HG03354 (cell line): ENCODE measurements around the gene SAC3D1.
"Not testable (repeated sequence)": the region's sequence is repeated elsewhere in the genome, so short reads cannot be mapped to it uniquely, and the experiment has no call there.

Source experiments
- ATAC-seq: cut with Tn5 transposase; IDR thresholded peaks from one replicate; pipeline ENCODE4 v1.9.1; 2021; ENCODE audit warnings: mild to moderate bottlenecking; ENCODE audit not compliant: unreplicated experiment, poor library complexity, severe bottlenecking

Gene SAC3D1

DNA sequence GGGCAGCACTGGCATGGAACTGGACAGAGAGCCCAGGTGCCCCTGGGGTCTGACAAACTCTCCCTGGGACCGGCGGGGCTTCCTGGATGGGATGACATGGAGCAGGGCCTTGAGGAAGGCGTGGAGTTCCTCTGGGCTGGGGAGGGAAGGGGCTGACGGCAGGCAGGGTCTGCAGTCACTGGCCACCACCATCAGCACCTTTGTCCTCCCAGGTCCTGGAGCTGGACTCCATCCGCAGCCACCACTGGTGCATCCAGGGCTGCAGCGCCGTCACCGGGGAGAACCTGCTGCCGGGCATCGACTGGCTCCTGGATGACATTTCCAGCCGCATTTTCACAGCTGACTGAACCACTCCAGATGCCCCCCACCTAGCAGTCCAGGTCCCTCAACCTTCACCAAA is 19.5 kb upstream of the SAC3D1 start:
- no peak for ATAC-seq

DNA sequence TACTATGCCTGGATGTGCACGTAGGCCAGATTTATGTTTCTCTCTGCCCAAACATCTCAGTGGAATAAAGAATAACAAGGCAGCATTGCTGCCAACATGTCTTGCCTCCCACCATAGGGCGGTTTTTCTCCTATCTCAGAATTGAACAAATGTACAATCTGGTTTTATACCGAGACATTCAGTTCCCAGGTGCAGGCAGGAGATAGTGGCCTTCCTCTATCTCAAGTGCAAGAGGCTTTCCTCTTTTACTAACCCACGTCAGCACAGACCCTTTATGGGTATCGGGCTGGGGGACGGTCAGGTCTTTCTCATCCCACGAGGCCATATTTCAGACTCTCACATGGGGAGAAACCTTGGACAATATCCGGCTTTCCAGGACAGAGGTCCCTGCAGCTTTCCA is 17.5 kb upstream of the SAC3D1 start:
- ATAC-seq = not testable (repeated sequence)

DNA sequence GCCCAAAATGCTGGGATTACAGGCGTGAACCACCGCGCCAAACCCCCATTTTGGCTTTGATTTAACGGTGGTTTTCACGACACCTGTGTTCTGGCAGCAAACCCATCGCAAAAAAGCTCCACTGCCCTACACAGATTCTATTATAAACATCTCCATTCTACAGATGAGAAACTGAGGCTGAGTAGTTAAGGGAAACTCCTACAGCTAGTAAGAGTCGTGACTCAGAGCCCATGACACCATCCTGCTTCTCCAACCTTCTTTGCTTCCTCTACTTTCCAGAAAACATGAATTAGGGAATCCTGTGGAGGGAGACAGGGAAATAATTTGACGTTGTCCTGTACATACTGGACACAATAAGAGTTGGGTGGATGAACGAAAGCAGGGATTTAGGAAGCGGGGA is 14.2 kb upstream of the SAC3D1 start:
- no peak for ATAC-seq

DNA sequence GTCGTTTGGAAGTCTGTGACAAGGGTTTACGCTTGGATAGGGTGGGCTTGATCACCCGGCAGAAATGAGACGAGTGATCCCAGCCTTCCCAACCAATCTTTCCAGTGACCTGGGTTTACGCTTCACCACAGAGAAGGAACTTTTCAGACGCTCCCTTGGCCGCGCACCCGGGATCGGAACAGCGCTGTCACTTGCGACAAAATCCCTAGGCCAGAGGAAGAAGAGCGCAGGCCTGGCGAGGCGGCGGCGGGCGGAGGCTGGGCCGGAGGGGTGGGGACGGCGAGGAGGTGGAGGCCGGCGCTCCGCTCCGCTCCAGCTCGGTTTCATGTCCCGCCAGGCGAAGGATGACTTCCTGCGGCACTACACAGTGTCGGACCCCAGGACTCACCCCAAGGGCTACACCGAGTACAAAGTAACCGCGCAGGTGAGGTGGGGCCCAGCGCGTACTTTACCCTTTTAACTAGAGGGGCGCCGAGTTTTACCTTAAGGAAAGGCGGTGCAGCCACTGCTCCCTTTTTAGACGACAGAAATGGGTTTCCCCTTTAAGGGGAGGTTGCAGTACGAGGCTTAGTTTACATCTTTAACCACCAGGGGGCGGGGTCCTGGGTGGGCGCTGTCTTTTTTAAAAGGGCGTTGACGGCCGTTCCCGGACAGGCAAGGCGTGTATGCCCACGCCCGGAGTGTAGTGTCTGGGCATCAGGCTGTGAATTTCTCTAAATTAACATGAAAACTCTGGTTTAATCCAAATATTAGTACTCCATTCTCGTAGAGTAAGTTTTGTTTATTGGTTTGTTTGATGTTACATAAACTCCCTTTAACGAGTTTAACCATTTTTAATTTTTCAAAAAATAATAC is 13.6 kb upstream of the SAC3D1 start, which contains the start of gene SNX15:
Gene SNX15 (plus strand): TSS at position 227 of the 855 bp plus-strand sequence. CDS start 99 bp downstream, at position 326.
- ATAC-seq = peak; percentile 92

DNA sequence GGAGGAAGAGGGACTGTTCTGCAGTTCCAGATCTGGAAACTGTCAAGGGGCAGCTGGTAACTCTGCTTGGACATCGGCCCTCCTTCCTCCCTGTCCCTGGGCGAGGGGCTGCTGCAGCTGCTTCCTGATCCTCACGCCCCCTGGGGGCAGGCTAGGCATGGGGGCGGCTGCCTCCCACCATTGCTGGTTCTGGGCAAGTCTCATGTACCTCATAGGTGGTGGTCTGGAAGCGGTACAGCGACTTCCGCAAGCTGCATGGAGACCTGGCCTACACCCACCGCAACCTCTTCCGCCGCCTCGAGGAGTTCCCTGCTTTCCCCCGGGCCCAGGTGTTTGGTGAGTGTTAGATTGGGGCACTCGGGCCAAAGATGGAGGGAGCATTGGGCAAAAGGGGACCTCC is 8.8 kb upstream of the SAC3D1 start:
- no peak for ATAC-seq

DNA sequence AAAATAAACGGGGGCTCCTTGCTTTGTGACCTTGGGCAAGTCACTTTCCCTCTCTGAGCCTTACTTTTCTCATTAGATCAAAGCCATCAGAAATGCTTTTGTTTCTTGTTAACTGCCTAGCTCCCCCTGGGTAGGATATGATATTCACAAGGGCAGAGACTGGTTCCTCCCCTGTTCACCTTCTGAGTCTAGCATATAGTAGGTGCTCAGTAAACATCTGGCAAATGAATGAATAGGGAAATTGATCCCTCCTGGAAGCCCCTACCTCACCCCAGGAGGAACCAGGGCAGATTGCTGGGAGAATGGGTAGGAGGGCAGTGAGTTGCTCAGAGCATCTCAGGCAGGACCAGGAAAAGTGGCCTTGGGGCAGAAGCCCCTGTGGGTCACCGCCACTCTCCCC is 6.6 kb upstream of the SAC3D1 start:
- no peak for ATAC-seq

DNA sequence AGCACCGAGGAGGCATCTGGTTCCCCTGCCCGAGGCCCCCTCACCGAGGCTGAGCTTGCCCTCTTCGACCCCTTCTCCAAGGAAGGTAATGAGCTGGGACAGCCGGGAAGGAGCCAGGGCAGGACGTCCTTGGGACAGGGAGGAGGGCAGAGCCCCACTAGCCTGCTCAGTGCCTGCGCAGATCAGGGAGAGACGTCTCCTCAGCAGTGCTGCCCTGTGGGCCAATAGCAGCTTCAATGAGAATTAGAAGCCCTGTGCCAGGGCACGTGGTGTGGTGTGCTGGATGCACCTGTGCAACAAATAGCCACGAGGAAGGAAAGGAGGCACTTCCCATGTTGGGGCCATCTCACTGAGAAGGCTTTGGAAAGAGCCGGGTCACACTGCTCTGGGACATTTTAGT is 5.4 kb upstream of the SAC3D1 start:
- no peak for ATAC-seq

DNA sequence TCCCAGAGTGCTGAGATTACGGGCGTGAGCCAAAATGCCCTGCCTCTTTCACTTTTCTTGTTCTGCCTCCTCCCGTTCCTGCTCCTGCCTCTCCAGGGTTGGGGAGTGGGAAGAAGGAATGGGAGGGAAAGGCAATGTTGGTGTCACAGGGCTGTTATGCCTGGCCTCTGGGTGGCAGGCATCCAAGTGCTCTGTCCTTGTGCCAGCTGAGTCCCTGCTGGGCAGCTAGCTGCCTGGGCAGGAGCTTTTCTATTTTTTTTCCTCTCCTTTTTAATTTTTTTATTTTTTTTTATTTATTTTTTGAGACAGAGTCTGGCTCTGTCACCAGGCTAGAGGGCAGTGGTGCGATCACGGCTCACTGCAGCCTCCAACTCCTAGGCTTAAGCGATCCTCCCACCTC is 4.1 kb upstream of the SAC3D1 start:
- no peak for ATAC-seq

DNA sequence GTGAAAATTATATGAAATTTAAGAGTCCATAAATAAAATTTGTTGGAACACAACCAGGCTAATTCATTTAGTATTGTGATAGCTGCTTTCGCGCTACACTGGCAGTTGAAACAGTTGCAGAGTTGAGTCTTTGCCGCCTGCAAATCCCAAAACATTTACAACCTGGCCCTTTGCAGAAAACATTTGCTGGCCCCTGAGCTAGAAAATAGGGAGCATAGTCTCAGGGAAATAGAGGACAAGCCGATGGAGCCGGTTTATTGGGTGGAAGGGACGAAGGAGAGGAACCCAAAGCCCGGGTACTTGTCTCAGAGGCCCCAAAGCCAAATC is 527 bp upstream of the SAC3D1 start:
- no peak for ATAC-seq

DNA sequence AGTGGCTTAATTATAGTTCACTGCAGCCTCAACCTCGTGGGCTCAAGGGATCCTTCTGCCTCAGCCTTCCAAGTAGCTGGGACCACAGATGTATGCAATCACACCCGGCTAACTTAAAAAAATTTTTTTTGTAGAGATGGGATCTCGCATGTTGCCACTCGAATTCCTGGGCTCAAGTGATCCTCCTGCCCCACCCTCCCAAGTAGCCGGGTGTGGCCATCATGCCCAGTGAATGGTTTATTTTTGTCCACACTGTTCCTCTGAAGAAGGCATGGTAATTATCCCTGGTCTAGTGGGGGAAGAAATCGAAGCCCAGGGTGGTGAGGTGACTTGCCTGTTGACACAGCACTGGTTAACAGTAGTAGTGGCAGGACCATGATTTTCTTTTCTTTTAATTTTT is 1.9 kb downstream of the SAC3D1 start:
- ATAC-seq = no peak

DNA sequence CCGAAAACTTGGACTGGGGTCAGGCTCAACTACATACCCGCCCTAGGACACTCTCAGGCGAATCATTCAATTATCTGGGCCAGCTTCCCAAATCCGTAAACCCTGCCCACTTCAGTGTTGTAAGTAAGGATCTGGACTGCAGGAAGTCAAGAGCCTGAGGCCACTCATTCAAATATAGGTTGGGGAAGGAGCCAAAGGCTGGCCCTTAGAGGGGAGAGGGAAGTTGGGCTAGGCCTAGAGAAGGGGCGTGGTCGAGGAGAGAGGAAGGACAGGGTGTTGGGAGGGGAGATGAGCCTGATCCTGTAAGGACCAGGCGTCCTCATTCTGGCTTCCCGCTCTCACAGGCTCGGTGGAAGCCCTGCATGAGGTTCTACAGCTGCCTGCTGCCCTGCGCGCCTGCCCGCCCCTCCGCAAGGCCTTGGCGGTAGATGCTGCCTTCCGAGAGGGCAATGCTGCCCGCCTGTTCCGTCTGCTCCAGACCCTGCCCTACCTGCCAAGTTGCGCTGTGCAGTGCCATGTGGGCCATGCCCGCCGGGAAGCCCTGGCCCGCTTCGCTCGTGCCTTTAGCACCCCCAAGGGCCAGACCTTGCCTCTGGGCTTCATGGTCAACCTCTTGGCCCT is 3.0 kb downstream of the SAC3D1 start:
- ATAC-seq = no peak

DNA sequence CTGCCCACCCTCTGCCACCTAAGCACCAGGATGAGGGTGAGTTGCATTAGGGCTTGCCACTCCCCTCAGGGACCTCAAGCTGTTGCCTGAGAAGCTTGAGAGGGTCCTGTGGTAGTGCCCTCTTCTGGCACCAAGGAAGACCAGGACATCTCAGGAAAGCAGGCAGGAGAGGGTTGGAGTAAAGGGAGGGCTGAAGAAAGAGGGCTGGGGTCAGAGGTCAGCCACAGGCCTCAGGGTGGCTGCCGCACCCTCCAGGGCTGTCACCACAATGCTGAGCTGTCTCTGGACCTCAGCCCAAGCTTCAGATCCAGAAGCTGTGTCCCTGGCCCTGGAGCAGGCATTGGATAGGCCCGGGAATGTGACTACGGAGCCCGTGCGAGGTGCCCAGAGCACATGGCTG is 4.1 kb downstream of the SAC3D1 start:
- no peak for ATAC-seq

DNA sequence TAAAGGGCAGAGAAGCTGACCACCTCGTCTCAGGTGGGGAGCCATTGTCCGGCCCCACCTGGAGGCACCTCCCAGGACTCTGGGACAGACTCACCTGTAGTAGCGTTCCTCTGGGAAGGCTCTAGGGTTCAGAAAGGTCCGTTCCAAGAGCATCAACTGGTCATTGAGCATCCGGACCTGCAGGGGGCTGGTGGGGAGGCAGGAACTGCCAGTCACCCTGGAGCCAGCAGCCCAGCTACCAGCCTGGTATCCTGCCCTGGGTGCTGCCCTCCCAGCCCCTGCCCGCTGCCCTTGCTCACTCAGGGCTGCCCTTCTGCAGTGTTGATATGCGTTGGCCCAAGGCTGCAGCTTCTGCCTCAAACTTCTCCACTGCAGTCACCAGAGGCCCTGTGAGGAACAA is 4.7 kb downstream of the SAC3D1 start:
- ATAC-seq = no peak

DNA sequence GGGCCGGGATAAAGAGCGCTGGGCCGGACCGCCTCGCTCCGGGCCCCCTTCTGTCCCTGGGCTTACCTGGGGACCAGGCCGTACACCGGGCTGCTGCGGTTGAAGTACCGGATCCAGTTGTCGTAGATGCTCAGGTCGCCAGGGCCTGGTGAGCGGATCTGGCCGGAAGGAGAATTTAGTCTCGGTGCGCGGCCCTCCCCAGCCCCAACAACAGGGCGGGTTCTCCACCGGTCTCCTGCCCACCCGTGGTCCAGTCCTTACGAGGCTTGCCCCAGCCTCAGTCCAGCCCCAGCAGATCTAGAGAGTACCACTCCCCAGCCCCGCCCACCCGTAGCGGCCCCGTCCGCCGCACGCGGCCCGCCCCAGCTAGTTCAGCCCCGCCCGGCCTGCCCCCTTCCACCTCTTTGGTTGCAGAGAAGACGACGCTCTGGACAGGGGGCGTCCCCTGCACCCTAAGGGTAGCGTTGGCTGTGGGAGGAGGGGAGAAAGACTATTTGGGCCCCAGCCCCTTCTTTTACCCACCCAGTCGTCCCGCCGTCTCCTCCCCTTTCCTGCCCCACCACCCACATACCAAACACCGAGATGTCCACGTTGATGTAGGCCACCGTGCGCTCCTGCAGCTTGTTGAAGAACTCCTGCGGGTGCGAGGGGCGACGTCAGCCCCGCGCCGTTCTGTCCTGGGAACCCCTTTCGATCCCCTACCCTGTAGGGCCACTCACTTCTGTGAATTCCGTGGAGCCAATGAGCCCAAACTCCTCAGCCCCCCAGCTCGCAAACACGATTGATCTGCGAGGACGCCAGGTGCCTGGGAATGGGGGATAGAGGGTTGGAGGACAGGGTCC is 6.8 kb downstream of the SAC3D1 start:
- ATAC-seq = no peak

DNA sequence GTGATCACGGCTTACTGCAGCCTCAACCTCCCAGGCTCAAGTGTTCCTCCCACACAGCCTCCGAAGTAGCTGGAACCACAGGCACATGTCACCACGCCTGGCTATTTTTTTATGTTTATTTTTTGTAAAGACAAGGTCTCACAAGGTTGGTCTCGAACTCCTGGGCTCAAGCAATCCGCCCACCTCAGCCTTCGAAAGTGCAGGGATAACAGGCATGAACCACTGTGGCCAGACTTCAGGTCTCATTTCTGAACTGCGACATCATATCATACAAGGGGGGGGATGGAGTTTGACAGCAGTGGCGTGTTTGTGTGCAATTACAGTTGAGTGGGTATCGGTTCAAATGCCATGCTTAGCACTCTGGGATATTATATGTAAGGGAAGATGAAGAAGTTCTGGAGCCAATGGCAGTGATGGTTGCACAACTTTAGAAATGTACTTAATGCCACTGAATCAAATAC is 10.4 kb downstream of the SAC3D1 start:
- no peak for ATAC-seq

DNA sequence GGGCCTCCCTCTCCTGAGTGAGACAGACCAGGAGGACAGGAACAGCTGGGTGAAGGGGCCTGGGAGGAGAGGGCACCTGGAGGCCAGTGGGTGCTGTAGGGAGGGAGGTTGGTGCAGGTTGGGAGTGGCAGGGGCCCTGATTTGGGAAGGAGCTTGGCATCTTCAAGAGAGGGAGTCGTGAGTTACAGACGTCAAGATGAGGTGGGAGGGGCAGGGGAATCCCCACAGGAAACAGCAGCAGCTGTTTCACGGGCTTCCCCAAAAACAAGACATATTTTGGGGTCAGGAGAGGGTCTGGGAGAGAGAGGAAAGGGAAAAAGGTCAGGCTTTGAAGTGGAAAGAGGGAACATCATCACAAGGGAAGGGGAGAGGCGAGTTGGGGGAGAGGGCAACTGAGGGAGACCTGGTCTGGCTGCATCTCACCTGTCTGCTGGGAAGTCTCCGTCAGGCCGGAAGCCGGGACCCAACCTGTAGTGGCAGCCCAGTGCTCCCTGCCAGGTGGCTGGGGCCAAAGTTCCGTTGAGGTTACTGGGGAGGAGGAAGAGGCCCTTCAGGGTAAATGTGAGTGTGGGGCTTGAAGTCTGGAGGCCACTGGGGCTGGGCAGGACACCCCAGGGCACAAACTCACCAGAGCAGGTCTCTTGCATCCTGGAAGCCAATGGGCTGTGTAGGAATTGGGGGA is 13.0 kb downstream of the SAC3D1 start:
- no peak for ATAC-seq

DNA sequence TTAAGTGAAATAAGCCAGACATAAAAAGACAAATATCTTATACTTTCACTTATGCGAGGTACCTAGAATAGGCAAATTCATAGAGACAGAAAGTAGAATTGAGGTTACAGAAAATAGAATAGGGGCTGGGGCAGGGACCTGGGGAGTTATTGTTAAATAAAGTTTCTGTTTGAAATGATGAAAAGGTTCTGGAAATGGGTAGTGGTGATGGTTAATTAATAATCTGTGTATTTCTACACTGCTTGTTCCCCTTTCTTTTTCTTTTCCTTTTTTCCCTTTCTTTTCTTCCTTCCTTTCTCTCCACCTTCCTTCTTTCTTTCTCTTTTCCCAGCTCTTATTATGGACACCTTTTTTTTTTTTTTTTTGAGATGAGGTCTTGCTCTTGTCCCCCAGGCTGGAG is 14.5 kb downstream of the SAC3D1 start:
- no peak for ATAC-seq

DNA sequence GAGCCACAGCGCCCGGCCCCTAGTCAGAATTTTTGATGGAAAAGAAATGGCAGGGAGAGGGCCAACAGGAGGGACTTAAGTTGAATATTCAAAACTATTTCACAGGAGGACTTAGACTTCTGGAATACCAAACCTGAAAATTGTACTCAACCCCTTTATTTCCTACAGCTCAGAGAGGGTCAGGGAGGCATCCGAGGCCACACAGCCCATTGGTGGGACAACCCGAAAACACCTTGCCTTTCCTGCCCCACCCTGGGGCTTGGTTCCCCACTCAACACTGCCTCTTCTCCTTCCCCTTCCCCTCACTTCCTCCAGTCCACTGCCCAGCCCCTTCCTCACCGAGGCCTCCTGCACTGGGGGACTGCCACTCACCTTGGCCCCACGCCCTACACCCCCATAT is 16.0 kb downstream of the SAC3D1 start:
- no peak for ATAC-seq

DNA sequence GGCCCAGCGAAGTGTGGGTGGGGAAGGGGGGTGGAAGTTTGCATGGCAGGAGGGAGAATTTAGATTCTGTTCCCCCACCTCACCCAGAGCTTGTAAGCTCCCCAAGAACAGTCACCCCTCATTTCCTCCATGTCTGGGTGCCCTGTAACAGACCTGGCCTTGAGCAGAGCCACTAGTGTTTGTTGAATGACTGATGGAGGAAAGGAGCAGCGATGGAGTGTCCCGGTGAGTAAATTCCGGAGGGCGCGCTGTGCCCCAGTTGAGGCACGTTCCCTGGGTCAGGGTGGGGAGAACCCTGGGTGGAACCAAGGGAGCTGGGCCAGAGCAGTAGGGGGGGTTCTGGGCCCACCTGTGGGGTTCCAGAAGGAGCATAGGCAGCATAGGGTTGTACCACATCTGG is 16.5 kb downstream of the SAC3D1 start:
- no peak for ATAC-seq

DNA sequence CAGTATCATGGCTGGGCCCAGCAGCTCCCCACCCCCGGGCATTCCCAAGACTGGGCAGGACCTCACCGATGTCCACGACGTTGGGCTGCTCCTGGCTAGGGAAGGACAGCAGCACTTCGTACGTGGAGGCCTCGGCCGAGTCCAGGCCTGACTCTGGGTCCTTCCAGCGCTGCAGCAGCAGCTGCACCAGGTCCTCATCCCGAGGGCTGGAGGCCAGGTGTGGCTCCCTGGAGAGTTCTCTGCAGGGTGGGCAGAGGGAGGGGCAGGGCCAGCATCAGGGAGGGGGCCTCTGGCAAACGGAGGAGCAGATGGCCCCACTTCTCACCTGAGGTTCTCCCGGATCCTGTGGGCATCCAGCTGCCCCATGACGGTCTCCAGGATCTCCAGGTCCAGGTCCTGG is 17.0 kb downstream of the SAC3D1 start:
- ATAC-seq = no peak
